Cardiac muscle cell (in vitro differentiated cells and primary cell): ENCODE data around the gene ARID3C. TPM values are rescaled to one million over a fixed set of nuclear protein-coding genes. Genes with fewer than 3 reads are reported as not detected.

Experiments used
- DNase-seq, 2 donors: peaks; one replicate each; pipeline versions ENCODE4 v3.0.0 to v3.0.0-alpha.2; 2010 to 2017; ENCODE audit warnings: low read depth in 1 of 2, low spot score in 1 of 2
- H3K27ac ChIP-seq: fragments of 200-600 bp; sonication (generic); 2 replicates; pipeline ENCODE4 v1.5.1; 2016
- H3K27me3 ChIP-seq: fragments of 200-600 bp; sonication (generic); 2 replicates; pipeline ENCODE4 v1.6.0; 2016; ENCODE audit warnings: control low read depth
- H3K36me3 ChIP-seq: fragments of 200-600 bp; sonication (generic); 2 replicates; pipeline ENCODE4 v1.5.1; 2016; ENCODE audit warnings: control low read depth
- H3K4me1 ChIP-seq: fragments of 200-600 bp; sonication (generic); 2 replicates; pipeline ENCODE4 v1.8.1; 2017; ENCODE audit warnings: low read depth, mild to moderate bottlenecking, mixed run types
- H3K4me3 ChIP-seq: fragments of 200-600 bp; sonication (generic); 2 replicates; pipeline ENCODE4 v1.5.1; 2016; ENCODE audit warnings: mild to moderate bottlenecking
- H3K9me3 ChIP-seq: fragments of 200-600 bp; sonication (generic); 2 replicates; pipeline ENCODE4 v1.5.1; 2017; ENCODE audit warnings: low read depth, mild to moderate bottlenecking, control low read depth
- CTCF ChIP-seq: IDR thresholded peaks from 2 replicates; pipeline ENCODE4 v1.5.1; 2012; ENCODE audit warnings: low read depth, mild to moderate bottlenecking, low read length
- polyA plus RNA-seq: library from polyadenylated mRNA; unstranded; fragments of >200 nt; fragmentation: Nextera tagmentation; extraction: Ambion mirVana; gene quantifications from 2 replicates; pipeline ENCODE4 v1.2.1, GENCODE V29; 2016
- total RNA-seq: library from RNA; depleted of rRNA; stranded (reverse); fragments of >200 nt; gene quantifications from 2 replicates; pipeline ENCODE4 v1.2.3, GENCODE V29; 2016

The ARID3C gene
- total and polyA plus RNA-seq, 2 experiments from 2014 or later: 0.27 to 1.4 TPM

GRCh38 chr9:34662526-34663302, 33.8 kb upstream of the ARID3C start, which contains the start of gene CCL27:
CCL27 (minus strand) TSS chr9:34662657; CDS start chr9:34662633, 24 bp downstream.
- Histone ChIP-seq H3K36me3 (no peaks in the 10 kb centered on the region), H3K9me3 (no peaks in the 10 kb centered on the region), H3K27ac (no peak within 1 kb of the TSS), H3K4me1 (peaks cover 4% of the 10 kb centered on the region), H3K27me3 (no peaks in the 10 kb centered on the region), H3K4me3 (no peak within 1 kb of the TSS)
- no peak for DNase-seq
- no peak for TF ChIP-seq CTCF

GRCh38 chr9:34659592-34660253, 30.9 kb upstream of the ARID3C start:
- H3K27me3 ChIP-seq: no peaks in the 10 kb centered on the region
- TF ChIP-seq CTCF: no peak
- H3K4me1 ChIP-seq: peaks cover 7% of the 10 kb centered on the region
- no peak overlapping the region for H3K4me3 ChIP-seq
- no peak for DNase-seq
- H3K27ac ChIP-seq: no peak overlapping the region
- no peaks in the 10 kb centered on the region for H3K36me3 ChIP-seq
- no peaks in the 10 kb centered on the region for H3K9me3 ChIP-seq

GRCh38 chr9:34658461-34658860, 29.6 kb upstream of the ARID3C start:
- Histone ChIP-seq H3K27me3 (no peaks in the 10 kb centered on the region), H3K27ac (no peak overlapping the region), H3K4me3 (no peak overlapping the region), H3K4me1 (peaks cover 17% of the 10 kb centered on the region), H3K36me3 (no peaks in the 10 kb centered on the region), H3K9me3 (no peaks in the 10 kb centered on the region)
- DNase-seq: no peak
- no peak for TF ChIP-seq CTCF

- H3K27ac ChIP-seq: no peak overlapping the region
- H3K36me3 ChIP-seq: no peaks in the 10 kb centered on the region
- no peak for DNase-seq
- peaks cover 29% of the 10 kb centered on the region for H3K4me1 ChIP-seq
- no peaks in the 10 kb centered on the region for H3K27me3 ChIP-seq
- H3K9me3 ChIP-seq: no peaks in the 10 kb centered on the region
- H3K4me3 ChIP-seq: no peak overlapping the region
- TF ChIP-seq CTCF: no peak
Measured at GRCh38 chr9:34656992-34657391, 28.1 kb upstream of the ARID3C start.

GRCh38 chr9:34655394-34655793, 26.5 kb upstream of the ARID3C start:
- Histone ChIP-seq H3K4me1 (peaks cover 34% of the 10 kb centered on the region), H3K27me3 (no peaks in the 10 kb centered on the region), H3K36me3 (peaks cover 1% of the 10 kb centered on the region), H3K27ac (no peak overlapping the region), H3K4me3 (no peak overlapping the region), H3K9me3 (no peaks in the 10 kb centered on the region)
- TF ChIP-seq CTCF: no peak
- no peak for DNase-seq
